Measurements from ENCODE around the gene PRAMEF1.
A peak's percentile ranks its signal among the peaks of the same experiment; 100 is the strongest.
"Not testable (repeated sequence)": the region's sequence is repeated elsewhere in the genome, so short reads cannot be mapped to it uniquely, and the experiment has no call there.

PRAMEF1 gene, protein sequence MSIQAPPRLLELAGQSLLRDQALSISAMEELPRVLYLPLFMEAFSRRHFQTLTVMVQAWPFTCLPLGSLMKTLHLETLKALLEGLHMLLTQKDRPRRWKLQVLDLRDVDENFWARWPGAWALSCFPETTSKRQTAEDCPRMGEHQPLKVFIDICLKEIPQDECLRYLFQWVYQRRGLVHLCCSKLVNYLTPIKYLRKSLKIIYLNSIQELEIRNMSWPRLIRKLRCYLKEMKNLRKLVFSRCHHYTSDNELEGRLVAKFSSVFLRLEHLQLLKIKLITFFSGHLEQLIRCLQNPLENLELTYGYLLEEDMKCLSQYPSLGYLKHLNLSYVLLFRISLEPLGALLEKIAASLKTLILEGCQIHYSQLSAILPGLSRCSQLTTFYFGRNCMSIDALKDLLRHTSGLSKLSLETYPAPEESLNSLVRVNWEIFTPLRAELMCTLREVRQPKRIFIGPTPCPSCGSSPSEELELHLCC

GRCh38 chr1:12791097-12791496 is at the start of gene PRAMEF1:
Gene PRAMEF1 (plus strand): TSS chr1:12791397. CDS start chr1:12793228, 1,831 bp downstream.
- DNase-seq (ENCODE audit: low spot score) = not testable (repeated sequence)

DNA sequence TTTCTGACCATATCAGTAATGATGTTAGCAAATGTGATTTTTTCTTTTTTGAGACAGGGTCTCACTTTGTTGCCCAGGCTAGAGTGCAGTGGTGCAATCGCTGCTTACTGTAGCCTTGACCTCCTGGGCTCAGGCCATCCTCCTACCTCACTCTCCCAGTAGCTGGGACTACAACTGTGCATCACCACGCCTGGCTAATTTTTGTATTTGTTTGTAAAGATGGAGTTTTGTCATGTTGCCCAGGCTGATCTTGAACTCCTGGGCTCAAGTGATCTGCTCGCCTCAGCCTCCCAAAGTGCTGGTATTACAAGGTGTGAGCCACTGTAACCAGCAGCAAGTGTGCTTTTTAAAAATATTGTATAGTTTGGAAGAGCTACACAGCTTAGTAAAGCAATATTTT is 49.3 kb upstream of the PRAMEF1 start:
- DNase-seq (ENCODE audit: low spot score) = no peak

DNA sequence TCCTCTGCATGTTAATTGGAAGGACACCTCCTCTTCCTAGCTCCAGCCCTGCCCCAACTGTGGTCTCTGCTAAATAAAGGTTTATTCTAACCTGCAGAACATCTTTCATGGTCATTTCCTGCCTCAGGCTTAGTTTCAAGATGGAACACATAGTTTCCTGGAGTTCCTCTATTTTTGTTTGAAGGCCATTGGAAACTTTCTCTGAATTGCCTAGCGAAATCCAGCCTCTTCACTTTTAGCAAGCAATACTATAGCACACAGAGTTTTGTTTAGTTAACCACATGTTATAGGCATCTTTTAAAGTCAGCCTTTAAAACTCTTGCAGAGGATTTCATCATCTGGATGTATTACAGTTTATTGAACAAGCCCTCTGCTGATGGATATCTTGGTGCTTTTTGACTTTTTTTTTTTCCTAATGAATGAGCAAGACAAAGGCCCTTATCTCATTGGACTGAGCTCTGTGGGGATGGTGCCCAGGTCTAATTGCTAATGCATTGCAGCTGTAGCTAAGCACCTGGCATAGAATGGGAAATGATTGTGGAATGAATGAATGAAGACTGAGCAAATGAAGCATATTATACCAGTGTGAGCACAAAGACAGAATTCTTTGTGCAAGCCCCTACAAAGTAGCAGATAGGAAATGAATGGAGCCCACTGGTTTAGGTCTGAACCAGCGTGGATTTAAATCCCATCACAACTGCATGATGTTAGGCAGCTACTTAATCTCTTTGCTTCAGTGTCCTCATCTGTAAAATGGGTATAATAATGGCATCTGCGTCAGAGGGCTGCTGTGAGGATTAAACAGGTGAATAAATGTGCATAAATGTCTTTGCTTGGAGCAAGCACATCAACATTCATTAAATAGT is 45.8 kb upstream of the PRAMEF1 start:
- DNase-seq (ENCODE audit: low spot score) = no peak

DNA sequence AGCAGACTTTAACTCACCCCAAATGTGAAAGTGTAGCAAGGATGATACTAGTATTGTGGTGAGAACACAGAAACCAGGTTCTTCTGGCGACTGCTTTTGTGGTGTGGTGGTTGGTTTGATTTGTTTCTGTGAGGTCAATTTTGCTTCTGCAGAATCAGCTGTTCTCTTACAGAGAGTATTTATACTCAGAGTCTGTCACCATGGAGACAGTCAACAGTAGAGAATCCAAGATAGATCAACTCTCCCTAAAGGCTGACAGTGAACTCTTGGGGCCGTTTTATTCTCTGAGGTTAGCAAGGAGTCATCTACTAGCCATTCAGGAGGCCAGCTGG is 45.2 kb upstream of the PRAMEF1 start, which contains the start of gene CFAP107:
Gene CFAP107 (plus strand): TSS at position 209 of the 332 bp plus-strand sequence. CDS start 231 bp downstream, outside the sequence.
- no peak for DNase-seq (ENCODE audit: low spot score)

GRCh38 chr1:12748778-12749355 is 42.3 kb upstream of the PRAMEF1 start:
- DNase-seq (ENCODE audit: low spot score) = no peak

GRCh38 chr1:12754738-12755137 is 36.5 kb upstream of the PRAMEF1 start:
- no peak for DNase-seq (ENCODE audit: low spot score)

- DNase-seq (ENCODE audit: low spot score) = no peak
Measured at GRCh38 chr1:12756273-12756672, 34.9 kb upstream of the PRAMEF1 start.

- DNase-seq (ENCODE audit: low spot score) = no peak
Measured at GRCh38 chr1:12756768-12757413, 34.3 kb upstream of the PRAMEF1 start.

DNA sequence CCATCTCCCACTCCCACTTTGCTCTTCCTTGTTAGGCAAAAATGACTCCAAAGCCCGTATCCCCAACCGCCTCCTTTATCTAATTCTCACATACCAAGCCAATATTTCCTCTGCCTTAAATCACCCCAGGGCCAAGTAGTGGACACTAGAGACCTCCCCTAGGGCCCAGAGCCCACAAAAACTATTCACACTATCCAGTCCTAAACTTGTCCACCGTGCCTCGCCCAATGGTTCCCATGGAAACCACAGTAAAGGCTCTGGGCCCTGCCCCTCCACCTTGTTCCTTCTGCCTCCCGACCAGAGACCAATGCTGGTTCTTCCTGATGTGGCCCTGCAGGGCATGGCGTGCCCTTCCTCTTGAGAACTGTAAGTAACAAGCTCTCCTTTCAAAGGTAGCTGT is 33.4 kb upstream of the PRAMEF1 start:
- no peak for DNase-seq (ENCODE audit: low spot score)

- DNase-seq (ENCODE audit: low spot score) = peak; percentile 15
Measured at GRCh38 chr1:12760256-12760795, 30.9 kb upstream of the PRAMEF1 start.

DNA sequence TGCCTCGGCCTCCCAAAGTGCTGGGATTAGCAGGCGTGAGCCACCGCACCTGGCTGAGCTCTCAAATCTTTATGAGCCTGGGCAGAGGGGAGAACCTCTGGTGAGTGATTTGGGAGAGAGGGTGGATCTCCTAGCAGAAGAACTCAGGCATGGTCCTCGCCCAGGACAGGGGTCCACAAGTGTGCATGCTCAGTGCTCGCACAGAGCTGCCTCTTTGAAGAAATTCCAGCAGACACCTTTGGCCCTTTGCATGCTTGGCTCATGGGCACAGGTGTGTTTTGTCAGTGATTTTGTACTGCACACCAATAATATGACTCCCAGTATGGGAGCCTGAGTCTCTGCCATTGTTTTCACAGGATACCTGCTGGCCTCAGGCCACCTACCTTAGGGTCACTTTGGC is 29.4 kb upstream of the PRAMEF1 start:
- no peak for DNase-seq (ENCODE audit: low spot score)

DNA sequence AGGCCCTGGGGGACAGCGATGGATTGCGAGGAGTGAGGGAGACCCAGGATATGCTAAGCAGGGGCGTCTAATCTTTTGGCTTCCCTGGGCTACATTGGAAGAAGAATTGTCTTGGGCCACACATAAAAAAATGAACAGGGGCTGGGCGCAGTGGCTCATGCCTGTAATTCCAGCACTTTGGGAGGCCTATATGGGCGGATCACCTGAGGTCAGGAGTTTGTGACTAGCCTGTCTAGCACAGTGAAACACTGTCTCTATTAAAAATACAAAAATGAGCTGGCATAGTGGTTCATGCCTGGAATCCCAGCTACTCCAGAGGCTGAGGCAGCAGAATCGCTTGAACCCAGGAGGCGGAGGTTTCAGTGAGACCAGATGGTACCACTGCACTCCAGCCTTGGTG is 28.4 kb upstream of the PRAMEF1 start:
- DNase-seq (ENCODE audit: low spot score) = no peak

DNA sequence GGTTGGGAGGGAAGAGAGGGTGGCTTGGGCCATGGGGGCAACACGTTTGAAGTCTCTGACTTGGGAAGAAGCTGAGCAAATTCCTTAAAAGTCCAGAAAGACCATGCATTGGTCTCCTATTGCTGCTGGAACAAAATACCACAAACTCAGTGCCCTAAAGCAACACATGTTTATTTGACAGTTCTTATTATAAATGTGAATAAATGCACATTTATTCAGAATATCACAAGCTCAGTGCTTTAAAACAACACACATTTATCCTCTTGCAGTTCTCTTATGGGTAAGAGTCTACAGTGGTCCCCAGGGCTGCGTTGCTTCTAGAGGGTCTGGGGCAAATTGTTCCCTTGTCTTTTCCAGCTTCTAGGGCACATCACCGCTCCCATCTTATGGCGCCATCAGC is 27.7 kb upstream of the PRAMEF1 start:
- no peak for DNase-seq (ENCODE audit: low spot score)

DNA sequence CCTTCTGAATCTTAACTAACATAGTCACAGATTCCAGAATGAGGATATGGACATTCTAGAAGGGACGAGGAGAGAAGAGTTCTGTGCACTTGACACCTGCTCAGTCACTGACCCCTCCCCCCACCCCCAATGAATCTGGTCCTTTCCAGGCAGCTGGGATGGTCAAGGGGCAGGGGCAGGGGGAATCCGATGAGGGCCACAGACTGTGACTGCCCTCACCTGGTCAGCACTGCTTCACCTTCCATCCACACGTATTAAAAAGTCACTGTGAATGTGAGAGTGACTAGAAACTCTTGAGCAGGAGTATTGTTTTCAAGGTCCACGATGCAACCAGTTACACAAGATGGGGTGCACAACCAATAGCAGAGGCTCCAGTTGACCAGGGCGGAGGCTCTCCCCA is 27.2 kb upstream of the PRAMEF1 start:
- no peak for DNase-seq (ENCODE audit: low spot score)

DNA sequence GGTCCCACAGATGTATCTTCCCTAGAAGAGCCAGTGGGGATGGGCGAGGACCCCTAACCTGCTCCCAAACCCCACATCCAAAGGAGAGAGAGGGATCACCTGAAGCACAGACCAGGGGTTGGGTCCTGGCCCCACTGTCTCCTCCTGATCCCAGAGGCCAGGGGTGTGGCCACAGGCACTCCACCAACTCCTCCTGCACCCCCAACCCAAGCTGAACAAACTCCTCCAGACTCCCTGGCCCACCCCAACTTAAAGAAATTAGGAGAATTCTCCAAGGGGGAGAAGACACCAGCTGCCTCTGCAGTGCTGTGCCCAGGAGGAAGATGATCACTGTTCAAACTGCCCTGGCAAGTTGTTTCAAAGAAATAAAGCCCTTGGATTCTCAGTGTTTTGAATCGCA is 22.2 kb upstream of the PRAMEF1 start:
- no peak for DNase-seq (ENCODE audit: low spot score)

GRCh38 chr1:12769976-12770505 is 21.2 kb upstream of the PRAMEF1 start:
- no peak for DNase-seq (ENCODE audit: low spot score)

DNA sequence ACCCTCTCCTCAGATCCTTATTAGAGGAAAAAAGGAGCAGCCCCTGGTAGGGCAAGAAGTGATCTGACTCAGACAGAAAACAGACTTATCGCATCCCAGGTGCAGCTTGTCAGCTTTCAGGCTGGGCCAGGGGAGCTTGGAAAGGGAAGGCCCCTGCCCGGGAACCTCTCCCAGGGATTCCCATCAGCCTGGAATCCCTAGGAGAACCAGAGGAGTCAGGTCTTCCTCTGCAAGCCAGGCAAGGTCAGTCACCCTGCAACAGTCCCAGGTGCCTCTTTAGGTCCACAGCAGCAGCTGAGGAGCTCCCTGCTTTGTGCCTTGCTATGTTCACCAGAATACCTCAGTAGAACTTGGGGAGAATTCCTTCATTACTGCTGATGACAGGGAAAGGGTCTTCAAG is 20.6 kb upstream of the PRAMEF1 start:
- DNase-seq (ENCODE audit: low spot score) = no peak

GRCh38 chr1:12771186-12771585 is 20.0 kb upstream of the PRAMEF1 start:
- DNase-seq (ENCODE audit: low spot score) = no peak

DNA sequence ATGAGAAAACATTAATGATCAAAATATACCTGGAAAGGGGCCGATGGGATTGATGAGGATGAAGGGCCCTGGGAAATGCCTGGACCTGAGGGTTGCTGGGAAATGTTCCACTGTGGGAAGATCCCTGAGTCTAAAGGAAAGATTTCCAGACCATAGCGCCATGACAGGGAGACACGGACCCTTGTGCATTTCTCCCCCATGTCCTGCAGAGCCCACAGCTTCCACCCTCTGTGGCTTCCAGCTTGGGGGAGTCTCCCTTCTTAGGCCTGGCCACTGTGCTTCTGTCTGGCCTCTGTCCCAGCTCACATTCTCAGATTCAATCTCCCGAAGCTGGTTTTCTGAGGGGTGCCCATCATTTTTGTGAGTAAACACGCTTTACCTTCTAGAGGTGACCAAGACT is 18.7 kb upstream of the PRAMEF1 start:
- no peak for DNase-seq (ENCODE audit: low spot score)

- DNase-seq (ENCODE audit: low spot score) = no peak
Measured at GRCh38 chr1:12773438-12773837, 17.8 kb upstream of the PRAMEF1 start, which contains the start of gene PRAMEF12. Gene PRAMEF12 (plus strand): TSS chr1:12773738. CDS start chr1:12774868, 1,130 bp downstream.

GRCh38 chr1:12774801-12775345 is 16.3 kb upstream of the PRAMEF1 start:
- no peak for DNase-seq (ENCODE audit: low spot score)

Data from RKO (cell line).